Measurements from ENCODE around the gene DLST.

DNA sequence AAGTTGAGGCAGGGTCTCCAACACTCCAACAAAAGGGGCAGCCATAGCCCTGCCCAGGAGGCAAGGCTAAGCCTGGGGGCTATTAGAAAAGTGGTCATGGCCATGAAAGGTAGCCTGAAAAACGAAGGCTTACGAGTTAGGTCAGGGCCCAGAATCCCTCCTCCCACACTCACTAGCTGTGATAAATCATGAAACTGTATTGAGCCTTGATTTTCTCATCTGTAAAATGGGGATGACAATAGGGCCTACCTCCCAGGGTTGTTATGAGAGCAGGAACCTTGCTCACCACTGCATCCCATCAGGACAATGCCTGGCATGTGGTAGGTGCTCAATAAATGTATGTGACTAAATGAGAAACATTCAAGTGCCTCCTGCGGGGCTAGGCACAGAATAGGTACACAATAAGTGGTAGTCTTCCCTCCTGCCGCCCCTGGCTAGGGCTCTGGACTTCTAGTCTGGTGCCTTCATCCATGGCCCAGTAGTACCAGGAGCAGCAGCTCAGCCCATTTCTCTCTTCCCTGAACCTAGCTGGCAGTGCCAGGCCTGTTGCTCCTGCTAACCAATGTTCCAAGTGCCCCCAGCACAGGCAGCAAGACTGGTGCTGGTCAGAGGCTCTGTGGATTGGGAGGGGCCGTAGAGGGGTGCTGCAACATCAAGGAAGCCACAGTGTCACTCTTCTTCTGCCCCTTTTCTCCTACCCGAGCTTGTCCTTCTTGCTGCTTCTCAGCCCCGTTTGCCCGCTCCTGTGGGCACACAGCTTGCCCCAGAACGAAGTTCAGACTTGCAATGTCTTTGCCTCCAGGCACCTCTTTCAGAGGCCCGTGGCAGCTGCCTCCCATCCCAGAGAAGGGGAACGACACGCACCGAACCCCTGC lies 65.9 kb downstream of the DLST start:
- TF ChIP-seq, protein P1, sequence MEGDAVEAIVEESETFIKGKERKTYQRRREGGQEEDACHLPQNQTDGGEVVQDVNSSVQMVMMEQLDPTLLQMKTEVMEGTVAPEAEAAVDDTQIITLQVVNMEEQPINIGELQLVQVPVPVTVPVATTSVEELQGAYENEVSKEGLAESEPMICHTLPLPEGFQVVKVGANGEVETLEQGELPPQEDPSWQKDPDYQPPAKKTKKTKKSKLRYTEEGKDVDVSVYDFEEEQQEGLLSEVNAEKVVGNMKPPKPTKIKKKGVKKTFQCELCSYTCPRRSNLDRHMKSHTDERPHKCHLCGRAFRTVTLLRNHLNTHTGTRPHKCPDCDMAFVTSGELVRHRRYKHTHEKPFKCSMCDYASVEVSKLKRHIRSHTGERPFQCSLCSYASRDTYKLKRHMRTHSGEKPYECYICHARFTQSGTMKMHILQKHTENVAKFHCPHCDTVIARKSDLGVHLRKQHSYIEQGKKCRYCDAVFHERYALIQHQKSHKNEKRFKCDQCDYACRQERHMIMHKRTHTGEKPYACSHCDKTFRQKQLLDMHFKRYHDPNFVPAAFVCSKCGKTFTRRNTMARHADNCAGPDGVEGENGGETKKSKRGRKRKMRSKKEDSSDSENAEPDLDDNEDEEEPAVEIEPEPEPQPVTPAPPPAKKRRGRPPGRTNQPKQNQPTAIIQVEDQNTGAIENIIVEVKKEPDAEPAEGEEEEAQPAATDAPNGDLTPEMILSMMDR (conservative IDR thresholded peaks at IDR 0.05 in 1 of 2, IDR thresholded peaks at IDR 0.05 in 1 of 2; ENCODE audit: low read depth in 1 of 2, low read length in 2 of 2), result no peak
- no peak for TF ChIP-seq EZH2 (IDR thresholded peaks at IDR 0.05; ENCODE audit: low read length, missing control alignments)

All from fibroblast of lung (primary cell).